Osteoblast (primary cell): ENCODE results near the gene JDP2. TPM values are rescaled to one million over a fixed set of nuclear protein-coding genes. Genes with fewer than 3 reads are reported as not detected.

ENCODE experiments used
- DNase-seq: peaks from one replicate; pipeline ENCODE4 v3.0.0; 2011; ENCODE audit warnings: low spot score, mixed read lengths; ENCODE audit not compliant: insufficient read length; ENCODE audit errors: missing footprints
- H2AFZ ChIP-seq: 2 replicates; pipeline ENCODE4 v1.6.0; 2011; ENCODE audit warnings: mild to moderate bottlenecking, low read length
- H3K27ac ChIP-seq: 2 replicates; pipeline ENCODE4 v1.5.1; 2011; ENCODE audit warnings: mild to moderate bottlenecking, low read depth, low read length, moderate library complexity
- H3K27me3 ChIP-seq: 2 replicates; pipeline ENCODE4 v1.6.0; 2012; ENCODE audit warnings: mild to moderate bottlenecking, control low read depth, inconsistent platforms, low read length, moderate library complexity; ENCODE audit not compliant: insufficient read depth
- H3K36me3 ChIP-seq: 2 replicates; pipeline ENCODE4 v1.5.1; 2011; ENCODE audit warnings: mild to moderate bottlenecking, low read length, control low read depth, moderate library complexity; ENCODE audit not compliant: insufficient read depth
- H3K4me1 ChIP-seq: 2 replicates; pipeline ENCODE4 v1.5.1; 2011; ENCODE audit warnings: mild to moderate bottlenecking, low read length, control low read depth, moderate library complexity; ENCODE audit not compliant: insufficient read depth
- H3K4me2 ChIP-seq: 2 replicates; pipeline ENCODE4 v1.6.0; 2011; ENCODE audit warnings: mild to moderate bottlenecking, low read length; ENCODE audit not compliant: insufficient read depth
- H3K4me3 ChIP-seq: fragments of 200-600 bp; sonication (generic); 3 replicates; pipeline ENCODE4 v1.5.1; 2012; ENCODE audit warnings: mild to moderate bottlenecking, low read length, inconsistent platforms; ENCODE audit not compliant: insufficient read depth
- H3K79me2 ChIP-seq: 2 replicates; pipeline ENCODE4 v1.6.0; 2012; ENCODE audit warnings: mild to moderate bottlenecking, low read length, control low read depth, inconsistent platforms; ENCODE audit not compliant: insufficient read depth
- H3K9me3 ChIP-seq: 2 replicates; pipeline ENCODE4 v1.5.1; 2011; ENCODE audit warnings: low read depth, low read length, control low read depth
- H4K20me1 ChIP-seq: 2 replicates; pipeline ENCODE4 v1.6.0; 2012; ENCODE audit warnings: mild to moderate bottlenecking, low read length, control low read depth; ENCODE audit not compliant: insufficient read depth
- CTCF ChIP-seq: IDR thresholded peaks from 2 replicates; pipeline ENCODE4 v1.5.1; 2011; ENCODE audit warnings: mild to moderate bottlenecking, low read depth, low read length, moderate library complexity; ENCODE audit errors: extremely low read depth
- total RNA-seq: library from RNA; depleted of rRNA; stranded (reverse); fragments of >200 nt; gene quantifications from 2 replicates; pipeline ENCODE4 v1.2.3, GENCODE V29; 2012

The JDP2 gene
- total RNA-seq, 1 donor: 77.1 TPM

- Histone ChIP-seq H3K9me3 (no peaks in the 10 kb centered on the region), H3K4me1 (peaks cover 19% of the 10 kb centered on the region), H3K79me2 (peaks cover 60% of the 10 kb centered on the region), H4K20me1 (peaks cover 28% of the 10 kb centered on the region), H3K27me3 (no peaks in the 10 kb centered on the region), H3K27ac (no peak overlapping the region), H3K4me2 (no peak overlapping the region), H2AFZ (no peak overlapping the region), H3K36me3 (peaks cover 27% of the 10 kb centered on the region), H3K4me3 (no peak overlapping the region)
- TF ChIP-seq CTCF: no peak
- DNase-seq: no peak
Measured at GRCh38 chr14:75437201-75438143, 9.7 kb downstream of the JDP2 start.

GRCh38 chr14:75438486-75439080, 10.8 kb downstream of the JDP2 start:
- Histone ChIP-seq H2AFZ (no peak overlapping the region), H4K20me1 (peaks cover 27% of the 10 kb centered on the region), H3K27me3 (no peaks in the 10 kb centered on the region), H3K79me2 (peaks cover 58% of the 10 kb centered on the region), H3K27ac (no peak overlapping the region), H3K36me3 (peaks cover 24% of the 10 kb centered on the region), H3K4me1 (peaks cover 30% of the 10 kb centered on the region), H3K4me2 (no peak overlapping the region), H3K4me3 (no peak overlapping the region), H3K9me3 (no peaks in the 10 kb centered on the region)
- no peak for DNase-seq
- TF ChIP-seq CTCF: no peak

GRCh38 chr14:75439989-75440388, 12.2 kb downstream of the JDP2 start:
- H3K4me1 ChIP-seq: peaks cover 31% of the 10 kb centered on the region
- H4K20me1 ChIP-seq: peaks cover 18% of the 10 kb centered on the region
- DNase-seq: no peak
- no peak overlapping the region for H3K4me3 ChIP-seq
- H3K4me2 ChIP-seq: no peak overlapping the region
- H3K79me2 ChIP-seq: peaks cover 52% of the 10 kb centered on the region
- H3K27ac ChIP-seq: no peak overlapping the region
- TF ChIP-seq CTCF: no peak
- H3K9me3 ChIP-seq: no peaks in the 10 kb centered on the region
- H2AFZ ChIP-seq: no peak overlapping the region
- H3K36me3 ChIP-seq: peaks cover 18% of the 10 kb centered on the region
- H3K27me3 ChIP-seq: no peaks in the 10 kb centered on the region
